PFSK-1 (cell line): ENCODE data around the gene CDHR2.

ENCODE experiments used
- POLR2AphosphoS5 ChIP-seq: IDR thresholded peaks from 2 replicates; pipeline ENCODE4 v1.6.1; 2012; ENCODE audit warnings: low read depth, mild to moderate bottlenecking, control low read depth, low read length, moderate library complexity
- SIN3A ChIP-seq: IDR thresholded peaks from 2 replicates; pipeline ENCODE4 v1.6.1; 2012; ENCODE audit warnings: mild to moderate bottlenecking, low read length, moderate library complexity, borderline replicate concordance; ENCODE audit not compliant: insufficient read depth
- TAF1 ChIP-seq: IDR thresholded peaks from 2 replicates; pipeline ENCODE4 v1.6.1; 2012; ENCODE audit warnings: low read length, control low read depth, borderline replicate concordance; ENCODE audit not compliant: insufficient read depth
- TF ChIP-seq, protein P1 (sequence below), 2 experiments: IDR thresholded peaks; 2 replicates each; pipeline versions ENCODE4 v1.6.1 to v1.8.0; 2011 to 2012; ENCODE audit warnings: low read depth in 2 of 2, low read length in 2 of 2, control low read depth in 1 of 2, inconsistent platforms in 1 of 2, mild to moderate bottlenecking in 1 of 2, moderate library complexity in 1 of 2; ENCODE audit not compliant: insufficient read depth in 1 of 2

DNA sequence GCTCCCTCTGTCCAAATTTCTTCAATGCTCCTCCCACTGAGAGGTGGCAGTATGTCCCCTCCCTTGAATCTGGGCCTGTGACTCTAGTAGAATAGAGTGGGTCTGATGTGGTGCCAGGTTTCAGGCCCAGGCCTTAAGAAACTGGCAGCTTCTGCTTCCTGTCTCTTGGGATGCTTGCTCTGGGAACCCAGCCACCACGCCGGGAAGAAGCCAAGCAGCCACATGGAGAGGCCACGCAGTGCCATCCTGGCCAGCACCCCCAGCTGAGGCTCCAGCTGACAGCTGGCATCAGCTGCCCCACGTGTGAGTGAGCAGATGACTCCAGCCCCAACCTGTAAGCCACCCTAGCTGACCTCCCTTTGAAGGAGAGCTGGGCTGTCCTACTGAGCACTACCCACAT, 90.8 kb downstream of the CDHR2 start:
- TF ChIP-seq POLR2AphosphoS5 (no peak), TAF1 (no peak), SIN3A (no peak)
- TF ChIP-seq, protein P1, sequence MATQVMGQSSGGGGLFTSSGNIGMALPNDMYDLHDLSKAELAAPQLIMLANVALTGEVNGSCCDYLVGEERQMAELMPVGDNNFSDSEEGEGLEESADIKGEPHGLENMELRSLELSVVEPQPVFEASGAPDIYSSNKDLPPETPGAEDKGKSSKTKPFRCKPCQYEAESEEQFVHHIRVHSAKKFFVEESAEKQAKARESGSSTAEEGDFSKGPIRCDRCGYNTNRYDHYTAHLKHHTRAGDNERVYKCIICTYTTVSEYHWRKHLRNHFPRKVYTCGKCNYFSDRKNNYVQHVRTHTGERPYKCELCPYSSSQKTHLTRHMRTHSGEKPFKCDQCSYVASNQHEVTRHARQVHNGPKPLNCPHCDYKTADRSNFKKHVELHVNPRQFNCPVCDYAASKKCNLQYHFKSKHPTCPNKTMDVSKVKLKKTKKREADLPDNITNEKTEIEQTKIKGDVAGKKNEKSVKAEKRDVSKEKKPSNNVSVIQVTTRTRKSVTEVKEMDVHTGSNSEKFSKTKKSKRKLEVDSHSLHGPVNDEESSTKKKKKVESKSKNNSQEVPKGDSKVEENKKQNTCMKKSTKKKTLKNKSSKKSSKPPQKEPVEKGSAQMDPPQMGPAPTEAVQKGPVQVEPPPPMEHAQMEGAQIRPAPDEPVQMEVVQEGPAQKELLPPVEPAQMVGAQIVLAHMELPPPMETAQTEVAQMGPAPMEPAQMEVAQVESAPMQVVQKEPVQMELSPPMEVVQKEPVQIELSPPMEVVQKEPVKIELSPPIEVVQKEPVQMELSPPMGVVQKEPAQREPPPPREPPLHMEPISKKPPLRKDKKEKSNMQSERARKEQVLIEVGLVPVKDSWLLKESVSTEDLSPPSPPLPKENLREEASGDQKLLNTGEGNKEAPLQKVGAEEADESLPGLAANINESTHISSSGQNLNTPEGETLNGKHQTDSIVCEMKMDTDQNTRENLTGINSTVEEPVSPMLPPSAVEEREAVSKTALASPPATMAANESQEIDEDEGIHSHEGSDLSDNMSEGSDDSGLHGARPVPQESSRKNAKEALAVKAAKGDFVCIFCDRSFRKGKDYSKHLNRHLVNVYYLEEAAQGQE (IDR thresholded peaks at IDR 0.05; ENCODE audit: insufficient read depth in 1 of 2, low read depth in 2 of 2, low read length in 2 of 2): no peak
